HG03064 (cell line): ENCODE measurements around the gene RAP1GDS1.
"Not testable (repeated sequence)": the region's sequence is repeated elsewhere in the genome, so short reads cannot be mapped to it uniquely, and the experiment has no call there.

Experiments
- ATAC-seq: cut with Tn5 transposase; IDR thresholded peaks from one replicate; pipeline ENCODE4 v1.9.1; 2021; ENCODE audit warnings: low read depth; ENCODE audit not compliant: unreplicated experiment

Gene RAP1GDS1

DNA sequence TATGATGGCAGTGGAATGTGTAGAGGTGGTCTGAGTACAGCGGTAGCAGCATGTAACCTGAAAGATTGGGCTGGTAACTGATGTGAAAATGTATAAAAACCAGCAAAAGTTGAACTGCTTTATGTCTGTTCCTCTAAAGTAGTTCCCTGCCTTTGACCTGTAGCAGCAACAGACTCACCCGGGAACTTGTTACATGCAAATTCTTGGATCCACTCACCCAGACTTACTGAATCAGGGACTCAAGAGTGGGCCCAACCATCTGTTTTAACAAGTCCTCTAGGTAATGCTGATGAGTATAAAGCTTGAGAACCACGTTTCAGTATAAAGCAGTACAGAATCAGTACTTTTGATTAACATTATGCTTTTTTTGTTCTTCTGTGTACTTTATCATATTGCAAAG, 84.7 kb downstream of the RAP1GDS1 start:
- ATAC-seq, result no peak

DNA sequence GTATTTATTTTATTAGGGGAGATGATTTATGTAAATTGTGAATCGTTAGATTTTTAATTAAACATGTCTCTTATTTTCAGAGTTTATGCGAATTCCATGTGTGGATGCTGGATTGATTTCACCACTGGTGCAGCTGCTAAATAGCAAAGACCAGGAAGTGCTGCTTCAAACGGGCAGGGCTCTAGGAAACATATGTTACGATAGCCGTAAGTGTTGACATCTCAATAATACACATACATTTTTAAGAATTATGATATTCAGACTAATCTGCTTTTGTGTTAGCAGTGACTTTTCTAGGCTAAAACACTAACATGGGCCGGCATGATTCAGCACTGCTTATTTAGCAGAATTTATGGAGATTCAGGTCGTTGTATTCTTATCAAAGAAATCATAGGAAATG, 91.2 kb downstream of the RAP1GDS1 start:
- ATAC-seq, result no peak

- peak; percentile 73 for ATAC-seq
Measured at GRCh38 chr4:98352940-98353339, 91.8 kb downstream of the RAP1GDS1 start.

DNA sequence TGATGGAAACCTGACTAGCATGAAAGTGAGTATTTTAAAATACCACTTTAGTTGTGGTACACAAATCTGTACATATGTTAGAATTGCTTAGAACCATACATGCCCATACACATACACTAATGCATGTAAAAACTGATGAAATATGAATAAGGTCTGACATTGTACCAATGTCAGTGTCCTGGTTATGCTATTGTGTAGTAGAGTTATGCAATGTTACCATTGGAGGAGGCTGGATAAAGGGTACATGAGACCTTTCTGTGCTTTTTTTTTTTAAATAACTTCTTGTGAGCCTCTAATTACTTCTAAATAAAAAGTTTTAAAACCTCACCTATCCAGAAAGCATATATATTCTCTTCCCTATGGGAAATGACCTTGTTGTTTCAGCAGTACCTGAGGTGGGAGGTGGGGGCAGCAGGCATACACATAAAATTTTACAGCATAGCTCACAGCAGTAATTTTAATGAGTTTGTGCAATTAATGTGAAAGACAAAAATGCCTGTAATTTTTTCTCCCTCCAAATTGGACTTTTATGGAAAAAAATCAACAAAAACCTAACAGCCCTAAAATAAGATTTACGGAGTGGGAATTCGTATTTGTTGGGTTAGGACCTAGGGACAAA, 97.6 kb downstream of the RAP1GDS1 start:
- no peak for ATAC-seq

DNA sequence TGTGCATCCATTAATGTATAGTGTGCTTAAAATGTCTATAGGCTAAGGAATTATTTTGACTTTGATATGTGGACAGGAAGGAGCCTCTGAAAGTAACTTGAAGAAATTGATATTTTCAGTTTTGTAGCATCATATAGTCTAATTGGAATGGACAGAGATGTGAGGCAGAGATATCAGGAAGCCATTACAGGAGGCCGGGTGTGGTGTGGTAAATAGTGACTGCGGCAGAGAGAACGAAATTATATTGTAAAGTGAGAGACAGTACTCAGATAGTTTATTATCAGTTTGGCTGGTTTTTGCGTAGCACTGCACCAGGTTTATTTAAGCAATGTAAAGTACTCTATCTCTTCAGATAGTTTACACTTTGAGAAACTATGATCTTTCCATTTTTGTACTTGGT, 98.5 kb downstream of the RAP1GDS1 start:
- no peak for ATAC-seq

- ATAC-seq, result no peak
Measured at GRCh38 chr4:98363431-98363830, 102.2 kb downstream of the RAP1GDS1 start.

- ATAC-seq, result not testable (repeated sequence)
Measured at GRCh38 chr4:98366275-98366674, 105.1 kb downstream of the RAP1GDS1 start.

DNA sequence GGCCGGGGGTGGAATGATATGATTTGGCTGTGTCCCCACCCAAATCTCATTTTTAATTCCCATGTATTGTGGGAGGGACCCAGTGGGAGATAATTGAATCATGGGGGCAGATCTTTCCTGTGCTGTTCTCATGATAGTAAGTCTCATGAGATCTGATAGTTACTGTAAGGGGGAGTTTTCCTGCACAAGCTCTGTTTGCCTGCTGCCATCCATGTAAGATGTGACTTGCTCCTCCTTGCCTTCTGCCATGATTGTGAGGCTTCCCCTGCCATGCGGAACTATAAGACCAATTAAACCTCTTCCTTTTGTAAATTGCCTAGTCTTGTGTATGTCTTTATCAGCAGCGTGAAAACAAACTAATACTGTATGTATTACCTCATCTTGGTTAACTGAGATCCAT, 106.8 kb downstream of the RAP1GDS1 start:
- ATAC-seq, result not testable (repeated sequence)

DNA sequence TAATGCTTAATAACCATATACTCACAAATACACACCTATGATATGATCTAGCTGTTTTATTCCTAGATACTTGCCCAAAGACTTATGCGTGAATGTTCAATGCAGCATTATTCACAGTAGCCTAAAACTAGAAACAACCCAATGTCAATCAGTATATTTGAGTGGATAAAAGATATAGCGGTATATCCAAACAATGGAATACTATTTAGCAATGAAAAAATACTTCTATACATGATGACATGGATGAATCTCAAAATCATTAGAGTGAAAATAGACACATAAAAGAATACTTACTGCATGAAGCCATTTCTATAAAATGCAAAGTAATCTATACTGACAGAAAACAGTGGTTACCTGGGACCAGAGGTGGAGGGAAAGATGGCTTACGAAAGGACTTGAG, 108.1 kb downstream of the RAP1GDS1 start:
- no peak for ATAC-seq

DNA sequence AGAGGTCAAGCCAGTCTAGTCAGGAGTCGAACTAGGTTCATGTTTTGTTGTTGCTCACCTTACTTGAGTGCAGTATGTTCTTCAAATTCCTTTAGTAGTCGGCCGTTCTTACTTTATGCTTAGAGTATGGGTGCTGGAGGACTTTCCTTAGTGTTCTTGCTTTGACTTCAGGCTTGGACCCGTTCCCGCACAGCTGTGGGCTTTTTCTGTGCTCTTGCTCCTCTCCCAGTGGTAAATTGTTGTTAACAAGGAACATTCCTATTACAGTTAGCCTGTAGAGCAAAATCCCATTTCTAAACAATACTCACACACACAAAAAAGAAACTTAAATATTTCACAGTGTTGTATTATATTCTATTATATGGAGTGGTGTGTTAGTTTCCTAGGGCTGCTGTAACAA, 113.5 kb downstream of the RAP1GDS1 start:
- no peak for ATAC-seq

GRCh38 chr4:98377559-98377958, 116.4 kb downstream of the RAP1GDS1 start:
- ATAC-seq, result no peak

- ATAC-seq, result no peak
Measured at GRCh38 chr4:98381306-98381705, 120.1 kb downstream of the RAP1GDS1 start.

- peak; percentile 84 for ATAC-seq
Measured at GRCh38 chr4:98383431-98384106, 122.4 kb downstream of the RAP1GDS1 start.

DNA sequence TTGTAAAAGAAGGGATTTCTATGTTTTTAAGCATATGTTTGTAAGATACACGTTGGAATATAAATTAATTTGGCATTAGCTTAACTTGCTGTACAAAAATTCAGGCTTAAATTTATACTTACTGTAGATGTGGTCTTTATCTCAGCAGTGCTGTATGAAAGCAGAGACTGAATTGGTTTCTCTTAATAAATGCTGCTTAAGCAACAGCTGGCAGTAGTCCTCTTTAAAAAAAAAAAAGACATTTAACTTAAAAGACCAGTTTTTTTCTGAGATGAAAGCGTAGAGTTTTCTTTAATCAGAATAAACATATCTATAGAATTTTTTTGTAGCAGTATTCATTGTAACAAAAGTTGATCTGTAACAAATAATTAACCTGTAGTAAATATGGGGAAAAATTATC, 124.6 kb downstream of the RAP1GDS1 start:
- no peak for ATAC-seq

DNA sequence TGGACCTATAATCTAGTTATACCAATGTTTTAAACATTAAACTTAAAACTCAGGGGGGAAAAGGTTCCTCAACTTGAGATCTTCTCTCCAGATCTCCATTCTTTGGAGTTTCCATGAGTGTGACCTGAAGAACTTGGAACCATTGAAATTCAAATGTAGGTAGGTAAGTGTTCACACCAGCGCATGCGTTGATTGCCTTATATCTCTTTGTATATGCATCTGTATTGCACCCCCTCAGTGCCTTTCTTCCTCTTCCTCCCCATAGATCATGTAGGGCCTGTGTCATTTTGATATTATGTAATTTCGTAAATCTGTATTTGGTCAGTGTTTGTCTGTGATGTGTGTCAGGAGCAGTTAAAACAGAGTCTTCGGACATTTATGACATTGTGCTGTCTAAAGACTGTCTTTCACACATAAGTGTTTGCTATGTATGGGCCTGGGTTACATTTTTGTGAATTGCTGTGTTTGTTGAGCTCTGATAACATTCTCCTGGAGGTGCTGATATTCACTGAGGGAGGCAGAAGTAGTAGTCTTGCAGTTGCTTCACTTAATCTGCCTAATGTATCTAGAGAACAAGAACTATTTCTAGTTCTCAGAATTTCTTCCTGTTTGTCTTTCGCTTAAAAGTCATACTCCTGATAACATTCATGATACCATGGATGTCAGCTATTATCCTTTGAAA, 126.3 kb downstream of the RAP1GDS1 start:
- no peak for ATAC-seq

GRCh38 chr4:98394134-98394533, 132.9 kb downstream of the RAP1GDS1 start:
- ATAC-seq, result no peak

DNA sequence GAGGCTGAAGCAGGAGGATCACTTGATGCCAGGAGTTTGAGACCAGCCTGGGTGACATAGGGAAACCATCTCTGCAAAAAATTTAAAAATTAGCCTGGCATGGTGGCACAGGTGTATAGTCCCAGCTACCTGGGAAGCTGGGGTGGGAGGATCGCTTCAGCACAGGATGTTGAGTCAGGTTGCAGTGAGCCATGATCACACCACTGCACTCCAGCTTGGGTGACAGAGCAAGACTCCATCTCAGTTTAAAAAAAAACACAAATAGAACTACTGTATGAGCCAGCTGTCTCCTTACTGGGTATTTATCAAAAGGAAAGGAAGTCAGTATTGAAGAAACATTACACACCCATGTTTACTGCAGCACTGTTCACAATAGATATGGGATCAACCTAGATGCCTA, 138.7 kb downstream of the RAP1GDS1 start:
- no peak for ATAC-seq

- ATAC-seq, result no peak
Measured at GRCh38 chr4:98406819-98407218, 145.6 kb downstream of the RAP1GDS1 start.

DNA sequence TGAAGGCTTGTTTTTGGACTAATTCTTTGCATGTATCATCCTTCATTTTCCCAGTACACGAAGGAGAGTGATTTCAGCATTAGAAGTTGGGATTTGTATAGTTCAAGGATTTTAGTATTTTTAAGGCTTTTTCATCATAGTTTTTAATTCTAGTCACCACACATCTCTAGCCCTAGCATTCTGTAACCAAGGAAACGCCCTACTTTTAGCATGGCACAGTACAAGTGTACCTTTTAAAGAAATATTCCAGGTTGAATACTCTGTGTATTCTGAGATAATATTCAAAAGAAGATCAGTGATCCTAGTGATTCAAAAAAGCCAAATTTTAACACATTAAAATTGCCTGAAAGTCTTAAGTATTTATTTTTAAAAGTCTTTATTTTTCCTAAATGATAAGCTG, 150.5 kb downstream of the RAP1GDS1 start:
- ATAC-seq, result no peak

GRCh38 chr4:98416844-98417243, 155.7 kb downstream of the RAP1GDS1 start:
- no peak for ATAC-seq

- not testable (repeated sequence) for ATAC-seq
Measured at GRCh38 chr4:98420151-98420550, 159.0 kb downstream of the RAP1GDS1 start.

- no peak for ATAC-seq
Measured at GRCh38 chr4:98421111-98421510, 159.9 kb downstream of the RAP1GDS1 start.
